Activated CD4-positive, alpha-beta T cell treated with anti-CD3 and anti-CD28 coated beads for 48 hours (primary cell): ENCODE results near the gene WNT1.

Experiments
- DNase-seq: peaks from one replicate; pipeline ENCODE4 v3.0.0-alpha.2; 2020

The WNT1 gene

GRCh38 chr12:48965298-48965838 lies 12.8 kb upstream of the WNT1 start:
- DNase-seq: no peak

DNA sequence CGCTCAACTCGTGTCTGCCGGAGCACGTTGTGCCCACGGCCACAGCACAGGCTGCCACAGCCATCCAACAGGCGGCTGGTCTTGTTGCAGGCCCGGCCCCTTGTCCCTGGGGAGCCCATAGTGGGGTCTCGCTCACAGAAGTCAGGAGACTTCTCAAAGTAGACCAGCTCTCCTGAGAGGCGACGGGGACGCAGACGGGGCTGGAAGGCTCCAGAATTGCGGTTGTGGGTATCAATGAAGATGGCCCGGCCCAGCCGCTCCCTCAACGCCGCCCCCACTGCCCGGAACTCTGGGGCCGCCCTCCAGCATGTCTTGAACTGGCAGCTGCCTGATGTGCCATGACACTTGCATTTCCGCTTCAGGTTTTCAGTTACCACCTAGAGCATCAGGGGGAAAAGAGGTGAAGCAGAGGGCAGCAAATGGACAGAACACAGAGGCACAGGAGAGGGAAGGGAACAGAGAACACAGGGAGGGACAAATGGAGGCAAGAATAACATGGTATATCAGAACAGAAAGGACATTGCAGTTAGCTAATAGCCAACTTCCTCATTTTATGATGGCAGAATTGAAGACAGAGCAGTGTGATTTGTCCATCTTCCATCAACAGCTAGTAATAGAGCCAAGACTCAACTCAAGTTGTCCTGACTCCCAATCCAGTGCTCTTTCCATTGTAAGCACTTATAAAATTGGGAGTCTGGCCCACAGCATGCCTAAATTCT lies 11.8 kb upstream of the WNT1 start:
- DNase-seq: no peak

DNA sequence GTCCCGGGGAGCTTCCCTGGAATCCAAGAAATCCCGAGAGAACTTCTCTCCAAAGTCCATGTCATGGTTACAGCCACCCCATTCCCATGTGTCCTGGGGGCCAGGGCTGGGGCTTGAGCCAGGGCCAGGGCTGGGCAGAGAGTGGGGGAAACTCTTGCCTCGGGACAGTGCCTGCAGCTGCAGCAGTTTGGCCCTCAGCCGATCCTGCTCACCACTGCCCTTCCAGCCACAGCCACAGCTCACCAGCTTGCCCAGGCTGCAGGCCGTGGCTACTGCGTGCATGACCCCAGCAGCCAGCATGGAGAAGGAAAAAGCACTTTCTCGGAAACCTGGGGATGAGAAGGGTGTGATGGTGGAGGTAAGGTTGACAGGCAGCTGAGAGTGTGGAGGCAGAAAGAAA lies 10.1 kb upstream of the WNT1 start:
- no peak for DNase-seq

DNA sequence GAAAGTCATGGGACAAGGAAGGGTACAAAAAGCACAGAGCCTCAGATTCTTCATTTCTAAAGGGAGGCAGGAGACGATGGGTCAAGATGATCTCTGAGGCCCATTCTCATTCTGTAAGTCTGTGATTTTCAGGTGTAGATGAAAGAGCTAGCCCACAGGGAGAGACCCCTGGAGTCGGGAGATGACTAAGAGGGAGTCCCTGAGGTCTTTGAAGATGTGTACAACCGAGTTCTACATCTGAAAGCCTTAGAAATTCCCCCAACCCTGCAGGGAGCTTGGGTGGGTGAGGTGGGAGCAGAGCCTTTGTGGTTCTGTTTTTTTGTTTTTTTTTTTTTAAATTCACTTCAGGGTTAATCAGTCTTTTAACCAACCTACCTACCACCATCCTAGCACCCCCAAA lies 9.7 kb upstream of the WNT1 start:
- no peak for DNase-seq

- DNase-seq: no peak
Measured at GRCh38 chr12:48969160-48969771, 8.9 kb upstream of the WNT1 start.

DNA sequence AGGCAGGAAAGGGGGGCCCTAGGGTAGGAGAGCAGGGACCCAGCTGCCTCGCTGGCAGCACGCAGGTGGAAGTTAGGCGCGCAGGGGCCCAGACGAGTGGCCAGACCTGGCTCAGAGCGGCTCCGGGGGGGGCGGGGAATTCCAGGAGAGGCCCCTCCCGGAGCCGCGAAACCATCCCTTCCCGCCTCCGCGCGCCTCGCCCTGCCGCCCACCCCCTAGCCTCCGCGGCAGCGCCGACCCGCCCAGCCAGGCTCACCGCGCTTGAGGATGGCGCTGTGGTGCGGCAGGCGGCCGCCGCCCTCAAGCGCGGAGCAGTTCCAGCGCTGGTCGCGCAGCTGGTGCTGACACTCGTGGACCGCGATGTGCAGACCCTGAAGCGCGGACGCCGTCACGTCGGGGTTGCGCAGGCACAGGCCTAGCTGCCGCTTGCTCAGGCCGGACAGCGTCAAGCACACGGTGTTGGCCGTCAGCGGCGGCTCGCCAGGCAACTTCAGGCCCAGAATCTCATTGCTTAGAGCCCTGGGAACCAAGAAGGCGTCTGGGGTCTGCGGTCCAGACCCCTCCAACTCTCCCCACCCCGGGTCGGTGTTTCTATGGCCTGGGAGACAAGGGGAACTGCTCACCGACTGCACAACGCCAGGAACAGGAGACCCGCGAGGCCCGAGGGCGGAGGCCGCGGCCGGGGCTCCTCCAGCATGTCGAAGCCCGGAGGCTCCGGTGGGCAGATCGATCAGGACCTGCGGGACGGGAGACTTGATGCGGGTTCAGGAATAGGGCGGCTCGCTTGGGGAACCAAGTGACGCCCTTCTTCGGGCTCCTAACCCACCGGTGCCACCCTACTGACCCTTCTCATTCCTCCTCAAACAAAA lies 8.1 kb upstream of the WNT1 start:
- DNase-seq: no peak

DNA sequence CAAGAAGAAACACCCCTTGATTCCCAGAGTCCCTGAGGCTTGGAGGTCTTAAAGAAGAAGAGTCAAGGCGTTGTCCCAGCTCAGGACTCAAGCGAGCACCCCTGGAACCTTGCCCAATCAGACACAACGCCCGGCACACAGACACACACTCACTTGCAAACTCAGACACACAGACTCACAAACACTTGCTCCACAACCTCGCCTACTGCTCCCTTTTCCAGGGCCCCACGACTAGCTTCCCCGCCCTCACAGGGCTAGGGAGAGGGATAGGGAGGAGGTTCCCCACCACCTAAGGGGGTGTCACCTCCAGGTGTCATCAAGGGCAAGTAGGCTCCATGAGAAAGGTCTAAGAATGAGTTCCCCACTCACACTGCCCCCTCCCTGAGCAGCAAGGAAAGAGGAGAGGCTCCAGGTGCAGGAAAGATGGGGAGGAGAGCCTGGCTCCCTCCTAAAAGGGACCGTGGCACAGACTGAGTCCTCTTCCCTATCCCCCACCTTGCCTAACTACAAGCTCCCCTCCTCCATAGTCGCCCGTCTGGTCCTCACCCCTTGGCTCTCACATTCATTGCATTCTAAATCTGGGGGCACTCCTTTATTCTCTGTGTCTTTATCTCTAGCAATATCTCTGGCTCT lies 7.3 kb upstream of the WNT1 start:
- DNase-seq: no peak

DNA sequence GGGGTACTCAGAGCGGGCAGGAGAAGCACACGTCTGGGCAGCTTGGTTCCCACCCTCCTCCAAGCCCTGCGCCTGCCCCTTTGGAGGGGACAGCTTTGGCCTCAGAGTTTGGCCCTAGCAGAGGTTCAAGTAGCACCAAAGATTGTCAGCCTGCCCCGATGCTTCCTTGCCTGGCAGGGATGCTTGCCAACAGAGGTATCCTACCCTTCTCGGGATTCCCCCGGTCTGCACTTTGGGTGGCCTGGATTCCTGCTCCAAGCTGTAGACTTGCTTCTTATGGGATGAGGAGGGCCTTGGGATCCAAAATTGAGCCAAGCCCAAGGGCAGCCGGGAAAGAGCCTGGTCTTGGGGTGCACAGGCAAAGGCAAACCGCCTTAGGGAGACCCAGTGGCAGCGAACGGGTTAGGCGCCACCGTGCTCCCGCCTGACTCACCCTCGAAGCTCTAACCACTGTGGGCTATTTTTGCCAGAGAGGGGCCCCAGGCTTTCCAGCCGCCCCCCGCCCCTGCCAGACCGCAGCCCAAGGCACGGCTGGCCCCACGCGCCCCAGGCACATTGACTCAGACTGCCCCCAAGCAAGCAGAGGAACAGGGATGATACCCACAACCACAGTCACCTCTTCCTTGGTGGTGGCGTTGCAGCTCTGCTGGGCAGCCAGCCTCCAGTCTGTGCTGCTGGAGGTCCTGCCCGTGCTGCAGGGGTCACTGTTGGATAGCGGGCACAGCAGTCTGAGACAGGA lies 5.7 kb upstream of the WNT1 start:
- peak; percentile 55 for DNase-seq

DNA sequence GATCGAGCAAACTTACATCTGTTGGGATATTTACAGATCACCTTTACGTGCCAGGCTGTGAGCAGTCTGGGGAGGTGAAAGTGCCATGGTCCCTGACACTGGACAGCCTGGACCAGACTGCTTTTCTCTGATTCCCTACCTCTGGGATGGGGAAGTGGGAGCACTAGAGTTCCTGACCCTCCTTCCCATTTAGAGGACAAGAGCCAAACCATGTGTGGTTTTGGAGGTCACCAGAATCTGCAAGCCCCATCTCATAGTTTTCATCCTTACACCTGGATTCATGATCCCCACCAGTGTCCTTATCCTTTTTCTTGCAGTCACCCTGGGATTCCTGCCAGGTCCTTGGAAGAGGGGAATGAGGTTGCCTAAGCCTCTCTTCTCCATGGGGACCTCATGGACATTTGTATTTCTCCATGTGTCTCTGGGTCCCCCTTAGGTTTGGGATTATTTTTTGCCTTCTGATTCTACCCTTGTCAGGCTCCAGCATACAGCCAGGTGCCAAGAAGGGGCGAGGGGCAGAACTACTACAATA lies 5.1 kb upstream of the WNT1 start:
- DNase-seq: no peak

DNA sequence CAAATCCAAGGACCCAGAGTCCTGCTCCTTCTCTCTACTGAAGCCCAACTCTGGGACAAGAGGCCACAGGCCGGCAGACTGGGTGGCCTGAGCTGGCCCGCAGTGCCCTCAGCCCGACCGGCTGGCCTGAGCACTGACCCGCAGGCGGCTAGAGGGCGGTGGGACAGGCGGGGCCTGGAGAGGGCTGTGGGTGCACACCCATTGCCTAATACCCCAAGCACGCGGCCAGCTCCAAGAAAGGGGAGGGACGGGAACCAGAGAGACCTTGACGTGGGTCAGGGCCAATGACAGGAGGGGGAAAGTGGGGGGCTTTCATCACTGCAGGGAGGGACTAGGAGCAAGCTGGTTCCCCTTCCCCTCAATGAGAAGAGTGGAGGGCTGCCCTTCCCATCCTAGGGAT lies 4.6 kb upstream of the WNT1 start:
- DNase-seq: no peak

- peak; percentile 57 for DNase-seq
Measured at GRCh38 chr12:48973941-48974673, 4.0 kb upstream of the WNT1 start.

- peak; percentile 90 for DNase-seq
Measured at GRCh38 chr12:48977290-48978281, 536 bp upstream of the WNT1 start.

- DNase-seq: no peak
Measured at GRCh38 chr12:48978741-48979601, 849 bp downstream of the WNT1 start.

GRCh38 chr12:48979602-48980388 lies 1.7 kb downstream of the WNT1 start:
- peak; percentile 40 for DNase-seq

GRCh38 chr12:48980389-48980952 lies 2.3 kb downstream of the WNT1 start:
- DNase-seq: peak; percentile 51

DNA sequence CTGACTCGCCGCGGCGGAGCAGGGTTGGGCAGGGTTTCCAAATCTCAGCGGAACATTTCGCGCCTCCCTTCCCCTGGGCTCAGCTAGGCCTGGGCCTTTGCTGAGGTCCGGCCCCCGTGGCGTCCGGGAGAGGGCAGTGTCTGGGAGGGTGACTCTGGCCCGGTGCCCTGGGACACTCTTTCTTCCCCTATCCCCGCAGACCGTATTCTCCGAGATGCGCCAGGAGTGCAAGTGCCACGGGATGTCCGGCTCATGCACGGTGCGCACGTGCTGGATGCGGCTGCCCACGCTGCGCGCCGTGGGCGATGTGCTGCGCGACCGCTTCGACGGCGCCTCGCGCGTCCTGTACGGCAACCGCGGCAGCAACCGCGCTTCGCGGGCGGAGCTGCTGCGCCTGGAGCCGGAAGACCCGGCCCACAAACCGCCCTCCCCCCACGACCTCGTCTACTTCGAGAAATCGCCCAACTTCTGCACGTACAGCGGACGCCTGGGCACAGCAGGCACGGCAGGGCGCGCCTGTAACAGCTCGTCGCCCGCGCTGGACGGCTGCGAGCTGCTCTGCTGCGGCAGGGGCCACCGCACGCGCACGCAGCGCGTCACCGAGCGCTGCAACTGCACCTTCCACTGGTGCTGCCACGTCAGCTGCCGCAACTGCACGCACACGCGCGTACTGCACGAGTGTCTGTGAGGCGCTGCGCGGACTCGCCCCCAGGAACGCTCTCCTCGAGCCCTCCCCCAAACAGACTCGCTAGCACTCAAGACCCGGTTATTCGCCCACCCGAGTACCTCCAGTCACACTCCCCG lies 3.0 kb downstream of the WNT1 start:
- DNase-seq: peak; percentile 36

DNA sequence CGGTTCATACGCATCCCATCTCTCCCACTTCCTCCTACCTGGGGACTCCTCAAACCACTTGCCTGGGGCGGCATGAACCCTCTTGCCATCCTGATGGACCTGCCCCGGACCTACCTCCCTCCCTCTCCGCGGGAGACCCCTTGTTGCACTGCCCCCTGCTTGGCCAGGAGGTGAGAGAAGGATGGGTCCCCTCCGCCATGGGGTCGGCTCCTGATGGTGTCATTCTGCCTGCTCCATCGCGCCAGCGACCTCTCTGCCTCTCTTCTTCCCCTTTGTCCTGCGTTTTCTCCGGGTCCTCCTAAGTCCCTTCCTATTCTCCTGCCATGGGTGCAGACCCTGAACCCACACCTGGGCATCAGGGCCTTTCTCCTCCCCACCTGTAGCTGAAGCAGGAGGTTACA lies 3.6 kb downstream of the WNT1 start:
- DNase-seq: no peak
